ENCODE data around the gene OR2L3.
"Not testable (repeated sequence)": the region's sequence is repeated elsewhere in the genome, so short reads cannot be mapped to it uniquely, and the experiment has no call there.

OR2L3 gene, protein sequence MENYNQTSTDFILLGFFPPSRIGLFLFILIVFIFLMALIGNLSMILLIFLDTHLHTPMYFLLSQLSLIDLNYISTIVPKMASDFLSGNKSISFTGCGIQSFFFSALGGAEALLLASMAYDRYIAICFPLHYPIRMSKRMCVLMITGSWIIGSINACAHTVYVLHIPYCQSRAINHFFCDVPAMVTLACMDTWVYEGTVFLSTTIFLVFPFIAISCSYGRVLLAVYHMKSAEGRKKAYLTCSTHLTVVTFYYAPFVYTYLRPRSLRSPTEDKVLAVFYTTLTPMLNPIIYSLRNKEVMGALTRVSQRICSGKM

GRCh38 chr1:248046536-248046935 is at the start of gene OR2L3:
TSS of gene OR2L3 (plus strand) at chr1:248046836. CDS start at chr1:248060682, 13,846 bp downstream.
- no peak for DNase-seq

DNA sequence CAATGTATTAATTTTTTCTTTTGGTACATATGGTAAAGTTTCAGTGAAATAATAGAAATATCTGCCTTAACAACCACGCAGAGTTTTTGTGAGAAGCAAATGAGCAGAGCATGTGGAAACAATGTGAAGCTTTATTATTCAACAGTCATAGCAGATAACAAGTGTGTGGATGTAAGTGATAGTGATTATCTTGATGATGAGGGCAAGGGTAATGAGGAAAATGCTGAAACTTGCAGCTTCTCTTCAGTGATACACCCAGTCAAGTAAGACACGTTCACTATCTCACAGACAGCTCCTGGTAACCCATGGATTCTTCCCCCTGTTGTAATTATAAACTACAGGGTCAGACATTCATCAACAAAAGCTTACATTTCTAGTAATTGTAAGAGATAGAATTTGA is 47.8 kb upstream of the OR2L3 start:
- no peak for DNase-seq

DNA sequence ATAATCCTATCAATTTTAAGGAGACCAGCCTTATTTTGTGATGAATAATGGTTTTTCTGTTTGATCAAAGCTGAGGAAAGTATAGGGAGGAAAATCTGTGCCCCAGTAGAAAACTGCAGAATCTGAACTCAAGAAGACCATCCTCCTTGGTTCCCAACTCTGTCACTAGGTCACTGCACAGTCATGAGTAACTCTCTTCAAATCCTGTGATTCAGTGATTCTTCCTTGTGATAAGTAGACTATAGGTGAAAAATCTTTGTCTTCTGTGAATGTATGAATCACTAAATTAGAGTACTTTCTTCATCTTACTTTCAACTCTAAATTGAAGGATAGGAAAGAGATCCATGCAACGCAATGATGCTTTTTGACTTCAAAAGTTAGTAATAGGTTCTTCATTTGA is 46.5 kb upstream of the OR2L3 start:
- no peak for DNase-seq

GRCh38 chr1:248007778-248008177 is 38.9 kb upstream of the OR2L3 start:
- no peak for DNase-seq

DNA sequence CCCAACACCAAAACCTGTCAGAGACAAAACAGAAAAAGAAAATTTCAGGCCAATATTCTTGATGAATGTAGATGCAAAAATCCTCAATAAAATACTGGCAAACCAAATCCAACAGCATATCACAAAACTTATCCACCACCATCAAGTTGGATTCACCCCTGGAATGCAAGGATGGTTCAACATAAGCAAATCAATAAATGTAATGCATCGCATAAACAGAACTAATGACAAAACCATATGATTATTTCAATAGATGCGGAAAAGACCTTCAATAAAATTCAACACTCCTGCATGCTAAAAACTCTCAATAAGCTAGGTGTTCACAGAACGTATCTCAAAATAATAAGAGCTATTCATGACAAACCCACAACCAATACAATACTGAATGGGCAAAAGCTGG is 37.0 kb upstream of the OR2L3 start:
- DNase-seq, result no peak

- no peak for DNase-seq
Observed at GRCh38 chr1:248013229-248013710, 33.4 kb upstream of the OR2L3 start, which contains the start of gene OR2L5. TSS of gene OR2L5 (plus strand) at chr1:248013660. CDS start at chr1:248021948, 8,288 bp downstream.

GRCh38 chr1:248015803-248016202 is 30.8 kb upstream of the OR2L3 start:
- no peak for DNase-seq

- no peak for DNase-seq
Observed at GRCh38 chr1:248029770-248030169, 16.9 kb upstream of the OR2L3 start, which contains the start of gene OR2L2. TSS of gene OR2L2 (plus strand) at chr1:248030070. CDS start at chr1:248038268, 8,198 bp downstream.

- DNase-seq, result no peak
Observed at GRCh38 chr1:248045209-248045608, 1.4 kb upstream of the OR2L3 start.

- DNase-seq, result no peak
Observed at GRCh38 chr1:248047008-248047407, 372 bp downstream of the OR2L3 start.

DNA sequence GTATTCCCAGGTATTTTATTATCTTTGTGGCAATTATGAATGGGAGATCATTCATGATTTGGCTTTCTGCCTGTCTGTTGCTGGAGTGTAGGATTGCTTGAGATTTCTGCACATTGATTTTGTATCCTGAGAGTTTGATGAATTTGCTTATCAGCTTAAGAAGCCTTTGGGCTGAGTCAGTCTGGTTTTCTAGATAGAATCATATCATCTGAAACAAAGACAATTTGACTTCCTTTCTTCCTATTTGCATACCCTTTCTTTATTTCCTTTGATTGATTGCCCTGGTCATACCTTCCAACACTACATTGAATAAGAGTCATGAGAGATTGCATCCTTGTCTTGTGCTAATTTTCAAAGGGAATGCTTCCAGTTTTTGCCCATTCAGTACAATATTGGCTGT is 8.0 kb downstream of the OR2L3 start:
- no peak for DNase-seq

- DNase-seq, result no peak
Observed at GRCh38 chr1:248055261-248055660, 8.6 kb downstream of the OR2L3 start.

DNA sequence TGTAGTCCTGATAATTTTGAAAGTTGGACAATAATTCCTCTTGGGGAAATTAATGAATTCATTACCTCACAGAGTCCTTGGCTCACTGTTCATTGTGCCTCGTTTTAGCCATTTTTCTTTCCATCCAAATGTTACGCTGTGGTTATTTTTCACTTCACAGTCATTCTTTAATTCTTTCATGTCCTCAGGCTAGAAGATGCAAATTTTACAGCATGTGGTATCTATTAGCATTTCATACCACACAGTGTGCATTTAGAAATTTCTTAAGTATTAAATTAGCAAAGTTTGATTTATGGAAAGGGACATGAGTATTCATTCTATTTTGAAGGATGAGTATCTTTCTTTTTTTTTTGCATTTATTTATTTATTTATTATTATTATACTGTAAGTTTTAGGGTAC is 18.4 kb downstream of the OR2L3 start:
- no peak for DNase-seq

GRCh38 chr1:248065604-248066003 is 19.0 kb downstream of the OR2L3 start:
- no peak for DNase-seq

DNA sequence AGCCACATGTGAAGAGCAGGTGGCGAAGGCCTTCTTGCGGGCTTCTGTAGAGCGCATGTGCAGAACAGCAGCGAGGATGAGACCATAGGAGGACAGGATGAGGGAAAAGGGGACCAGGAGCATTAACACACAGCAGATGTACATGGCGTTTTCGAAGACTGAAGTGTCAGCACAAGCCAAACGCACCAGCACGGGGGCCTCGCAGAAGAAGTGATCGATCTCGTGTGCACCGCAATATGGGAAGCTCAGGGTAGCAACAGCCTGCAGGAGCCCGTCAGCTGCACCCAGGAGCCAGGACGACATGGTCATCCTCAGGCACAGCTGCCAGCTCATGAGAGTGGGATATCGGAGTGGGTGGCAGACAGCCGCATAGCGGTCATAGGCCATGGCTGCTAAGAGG is 37.2 kb downstream of the OR2L3 start:
- DNase-seq, result not testable (repeated sequence)

DNA sequence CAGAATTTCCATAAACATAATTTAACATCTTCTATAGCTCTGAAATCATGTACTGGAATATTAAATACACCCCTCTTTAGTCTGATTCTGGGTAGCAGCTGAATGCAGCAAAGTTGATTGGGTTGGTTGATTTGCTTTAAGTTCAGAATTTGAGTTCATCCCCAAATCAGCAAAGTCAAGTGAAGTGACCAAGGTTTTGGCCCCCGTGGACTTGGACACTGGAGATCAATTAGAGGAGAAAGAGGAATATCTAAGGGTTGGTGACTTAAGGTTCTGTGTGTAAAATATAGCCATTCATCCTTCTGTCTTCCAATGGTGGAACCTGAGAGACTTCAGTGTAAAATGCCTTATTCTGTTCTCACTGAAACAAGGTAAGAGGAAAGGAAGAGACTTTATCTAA is 48.2 kb downstream of the OR2L3 start, which contains the start of gene OR2L13:
Gene OR2L13, plus strand, starts transcription at position 301 of the 400 bp plus-strand sequence. CDS start 4,192 bp downstream, outside the sequence.
- no peak for DNase-seq

DNA sequence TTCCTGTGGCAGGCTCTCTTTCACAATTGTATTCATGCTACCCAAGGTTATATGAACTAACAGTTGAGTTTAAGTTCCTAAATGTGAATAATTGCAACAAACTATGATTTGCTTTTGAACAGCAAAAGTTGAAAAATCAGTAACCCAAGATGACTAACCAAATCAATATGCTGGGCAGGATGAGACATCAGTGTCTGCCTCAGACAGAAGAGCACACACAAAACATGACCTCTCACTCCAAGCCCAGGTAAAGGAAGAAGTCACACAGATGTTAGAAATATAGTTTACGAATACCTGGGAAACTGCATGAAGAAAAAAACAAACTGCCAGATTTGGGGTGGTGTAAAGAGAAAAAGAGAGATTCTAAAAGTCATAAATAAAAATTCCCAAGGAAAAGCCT is 51.9 kb downstream of the OR2L3 start:
- DNase-seq, result no peak

DNA sequence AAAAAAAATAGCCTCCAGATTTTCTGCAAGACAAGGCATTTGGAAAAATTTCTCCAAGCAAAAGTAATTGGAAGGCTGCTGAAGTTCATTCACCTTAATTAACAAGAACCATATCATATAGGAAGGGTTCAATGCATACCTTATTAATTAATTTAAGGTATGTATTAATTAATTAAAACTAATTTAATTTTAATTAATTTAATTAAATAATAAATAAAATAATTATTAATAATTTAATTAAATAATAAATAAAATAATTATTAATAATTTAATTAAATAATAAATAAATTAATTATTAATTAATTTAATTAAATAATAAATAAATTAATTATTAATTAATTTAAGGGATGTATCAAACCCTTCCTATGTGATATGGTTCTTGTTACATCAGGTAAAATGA is 56.2 kb downstream of the OR2L3 start:
- no peak for DNase-seq

DNA sequence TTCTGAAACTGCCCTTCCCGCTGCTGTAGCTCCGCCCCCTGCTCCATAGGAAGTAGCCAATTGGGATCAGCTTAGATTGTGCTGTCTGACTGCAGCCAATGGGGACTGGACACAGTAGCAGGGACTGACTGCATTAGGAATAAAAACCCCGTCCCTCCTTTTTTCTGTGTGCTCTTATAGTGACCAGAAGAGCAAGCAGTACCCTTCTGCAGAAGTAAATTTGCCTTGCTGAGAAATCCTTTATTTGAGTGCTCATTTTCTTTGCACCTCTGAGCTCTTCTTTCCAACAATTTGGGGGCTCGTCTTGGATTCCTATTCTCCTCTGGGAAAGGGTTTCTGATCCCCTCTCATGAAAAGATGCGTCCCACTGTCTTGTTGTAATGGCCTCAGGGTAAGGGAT is 64.5 kb downstream of the OR2L3 start:
- DNase-seq, result no peak
